OCI-LY1 (cell line): ENCODE measurements around the gene ARL5A.

ENCODE experiments used
- H2AFZ ChIP-seq: fragments of 200-600 bp; sonication (generic), shearing (Covaris generic); 2 replicates; pipeline ENCODE4 v1.6.0; 2014; ENCODE audit warnings: antibody characterized with exemption, mild to moderate bottlenecking, low read length
- H3F3A ChIP-seq: fragments of 200-600 bp; sonication (generic), shearing (Covaris generic); 2 replicates; pipeline ENCODE4 v1.6.0; 2014; ENCODE audit warnings: mild to moderate bottlenecking, antibody characterized with exemption, low read length, moderate library complexity; ENCODE audit not compliant: insufficient read depth
- H3K27ac ChIP-seq: fragments of 200-600 bp; sonication (generic); 2 replicates; pipeline ENCODE4 v1.5.1; 2014; ENCODE audit warnings: low read length, mixed run types, mild to moderate bottlenecking, low read depth; ENCODE audit not compliant: poor library complexity, severe bottlenecking
- H3K27me3 ChIP-seq: fragments of 200-600 bp; sonication (generic); 2 replicates; pipeline ENCODE4 v1.6.0; 2014; ENCODE audit warnings: antibody characterized with exemption, mild to moderate bottlenecking, low read length, moderate library complexity; ENCODE audit not compliant: insufficient read depth
- H3K36me3 ChIP-seq: fragments of 200-600 bp; sonication (generic); 2 replicates; pipeline ENCODE4 v1.6.1; 2014; ENCODE audit warnings: mild to moderate bottlenecking, antibody characterized with exemption, low read length, moderate library complexity, mixed read lengths; ENCODE audit not compliant: insufficient read depth
- H3K4me1 ChIP-seq: fragments of 200-600 bp; sonication (generic); 2 replicates; pipeline ENCODE4 v1.5.1; 2014; ENCODE audit warnings: mild to moderate bottlenecking, low read length, moderate library complexity; ENCODE audit not compliant: insufficient read depth, severe bottlenecking
- H3K4me2 ChIP-seq: fragments of 200-600 bp; sonication (generic), shearing (Covaris generic); 2 replicates; pipeline ENCODE4 v1.6.1; 2014; ENCODE audit warnings: low read length
- H3K4me3 ChIP-seq: fragments of 200-600 bp; sonication (generic); 2 replicates; pipeline ENCODE4 v1.5.1; 2014; ENCODE audit warnings: low read length, low read depth, mild to moderate bottlenecking, mixed read lengths; ENCODE audit not compliant: poor library complexity, severe bottlenecking
- H3K79me2 ChIP-seq: fragments of 200-600 bp; shearing (Covaris generic); 2 replicates; pipeline ENCODE4 v1.6.1; 2016; ENCODE audit warnings: mixed run types, low read length, mixed read lengths; ENCODE audit not compliant: insufficient read depth
- H3K9ac ChIP-seq: fragments of 200-600 bp; sonication (generic), shearing (Covaris generic); 2 replicates; pipeline ENCODE4 v1.6.1; 2014; ENCODE audit warnings: mild to moderate bottlenecking, low read length, mixed read lengths
- H3K9me2 ChIP-seq: fragments of 200-600 bp; sonication (generic), shearing (Covaris generic); 2 replicates; pipeline ENCODE4 v1.6.1; 2014; ENCODE audit warnings: low read depth, mild to moderate bottlenecking, low read length, mixed read lengths
- H3K9me3 ChIP-seq: fragments of 200-600 bp; shearing (Covaris generic); 2 replicates; pipeline ENCODE4 v1.6.1; 2014; ENCODE audit warnings: low read length, mixed read lengths
- H4K20me1 ChIP-seq: fragments of 200-600 bp; sonication (generic), shearing (Covaris generic); 2 replicates; pipeline ENCODE4 v1.6.0; 2016; ENCODE audit warnings: mild to moderate bottlenecking, low read length; ENCODE audit not compliant: insufficient read depth
- CTCF ChIP-seq: fragments of 200-600 bp; sonication (generic), shearing (Covaris generic); IDR thresholded peaks from 2 replicates; pipeline ENCODE4 v1.5.1; 2017; ENCODE audit warnings: mild to moderate bottlenecking, antibody characterized with exemption, low read length, moderate library complexity, mixed read lengths
- EZH2 ChIP-seq: fragments of 200-600 bp; sonication (generic), shearing (Covaris generic); IDR thresholded peaks from 2 replicates; pipeline ENCODE4 v1.8.0; 2017; ENCODE audit warnings: borderline replicate concordance, mixed run types, mild to moderate bottlenecking, antibody characterized with exemption, low read length, moderate library complexity, mixed read lengths

ARL5A gene

GRCh38 chr2:151853070-151853758 is 25.0 kb upstream of the ARL5A start:
- H2AFZ ChIP-seq: no peak overlapping the region
- no peak overlapping the region for H3K4me2 ChIP-seq
- H3K9me2 ChIP-seq: no peaks in the 10 kb centered on the region
- no peaks in the 10 kb centered on the region for H3K79me2 ChIP-seq
- H4K20me1 ChIP-seq: no peaks in the 10 kb centered on the region
- no peak overlapping the region for H3K9ac ChIP-seq
- no peak overlapping the region for H3K27ac ChIP-seq
- no peaks in the 10 kb centered on the region for H3K27me3 ChIP-seq
- no peak overlapping the region for H3K4me3 ChIP-seq
- H3K36me3 ChIP-seq: no peaks in the 10 kb centered on the region
- H3F3A ChIP-seq: no peaks in the 10 kb centered on the region
- no peaks in the 10 kb centered on the region for H3K9me3 ChIP-seq
- no peak for TF ChIP-seq EZH2
- TF ChIP-seq CTCF: no peak
- H3K4me1 ChIP-seq: peaks cover 9% of the 10 kb centered on the region

- H3K9me2 ChIP-seq: no peaks in the 10 kb centered on the region
- no peak overlapping the region for H3K4me3 ChIP-seq
- no peak overlapping the region for H3K9ac ChIP-seq
Observed at GRCh38 chr2:151852260-151853069, 24.2 kb upstream of the ARL5A start.

GRCh38 chr2:151851761-151852160 is 23.5 kb upstream of the ARL5A start:
- no peaks in the 10 kb centered on the region for H4K20me1 ChIP-seq
- H2AFZ ChIP-seq: no peak overlapping the region
- no peak overlapping the region for H3K4me2 ChIP-seq
- H3F3A ChIP-seq: no peaks in the 10 kb centered on the region
- H3K27me3 ChIP-seq: no peaks in the 10 kb centered on the region
- H3K36me3 ChIP-seq: no peaks in the 10 kb centered on the region
- no peaks in the 10 kb centered on the region for H3K9me3 ChIP-seq
- H3K79me2 ChIP-seq: no peaks in the 10 kb centered on the region
- H3K9me2 ChIP-seq: no peaks in the 10 kb centered on the region
- H3K4me3 ChIP-seq: no peak overlapping the region
- TF ChIP-seq EZH2 (no peak), CTCF (no peak)
- peaks cover 9% of the 10 kb centered on the region for H3K4me1 ChIP-seq
- no peak overlapping the region for H3K27ac ChIP-seq
- H3K9ac ChIP-seq: no peak overlapping the region

More at GRCh38 chr2:151852260-151853069, 24.2 kb upstream of the ARL5A start:
- no peak for TF ChIP-seq EZH2
- TF ChIP-seq CTCF: no peak
- peaks cover 9% of the 10 kb centered on the region for H3K4me1 ChIP-seq
- no peaks in the 10 kb centered on the region for H4K20me1 ChIP-seq
- H3K9me3 ChIP-seq: no peaks in the 10 kb centered on the region
- no peaks in the 10 kb centered on the region for H3F3A ChIP-seq
- H2AFZ ChIP-seq: no peak overlapping the region
- no peaks in the 10 kb centered on the region for H3K27me3 ChIP-seq
- H3K27ac ChIP-seq: no peak overlapping the region
- H3K36me3 ChIP-seq: no peaks in the 10 kb centered on the region
- no peak overlapping the region for H3K4me2 ChIP-seq
- no peaks in the 10 kb centered on the region for H3K79me2 ChIP-seq
